ENCODE measurements around the gene CLK1.

The CLK1 gene

DNA sequence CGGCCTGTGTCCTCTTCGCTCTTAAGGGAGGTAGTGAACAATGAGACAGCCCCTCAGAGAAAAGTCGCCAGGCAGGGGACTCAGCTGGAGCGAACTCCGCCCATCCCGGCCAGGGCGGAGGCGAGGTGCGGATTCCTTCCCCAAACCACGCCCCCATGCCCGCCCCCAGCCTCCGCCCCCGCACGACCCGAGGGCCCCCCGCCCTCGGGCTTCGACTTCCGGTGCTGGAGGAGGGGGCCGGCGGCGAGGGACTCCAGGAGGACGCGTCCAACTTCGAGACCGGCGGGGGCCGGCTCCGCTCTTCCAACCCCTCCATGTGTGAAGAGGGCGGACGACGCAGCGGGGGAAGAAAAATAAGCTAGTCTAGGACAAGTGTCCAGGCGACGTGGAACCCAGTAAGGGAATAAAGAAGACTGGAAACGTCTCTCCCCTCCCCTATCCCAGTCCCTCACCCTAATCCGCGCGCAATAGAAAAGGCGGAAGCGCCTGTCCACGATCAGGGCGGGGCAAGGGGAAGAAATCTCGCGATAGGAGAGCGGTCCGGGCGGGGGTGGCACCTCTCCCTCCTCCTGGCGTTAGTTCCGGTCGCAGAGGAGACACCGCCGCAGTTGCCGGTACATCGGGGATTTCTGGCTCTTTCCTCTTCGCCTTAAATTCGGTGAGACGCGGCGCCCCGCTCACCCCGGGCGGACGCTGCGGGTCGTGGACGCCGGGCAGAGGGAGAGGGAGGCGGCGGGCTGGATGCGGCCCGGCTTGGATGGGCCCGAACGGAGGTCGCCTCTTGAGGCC is 52.9 kb downstream of the CLK1 start, which contains the start of gene BZW1:
Gene BZW1, plus strand, starts transcription at position 578 of the 789 bp plus-strand sequence. CDS start 1,308 bp downstream, outside the sequence.
- DNase-seq (ENCODE audit: low spot score): peak; percentile 99

DNA sequence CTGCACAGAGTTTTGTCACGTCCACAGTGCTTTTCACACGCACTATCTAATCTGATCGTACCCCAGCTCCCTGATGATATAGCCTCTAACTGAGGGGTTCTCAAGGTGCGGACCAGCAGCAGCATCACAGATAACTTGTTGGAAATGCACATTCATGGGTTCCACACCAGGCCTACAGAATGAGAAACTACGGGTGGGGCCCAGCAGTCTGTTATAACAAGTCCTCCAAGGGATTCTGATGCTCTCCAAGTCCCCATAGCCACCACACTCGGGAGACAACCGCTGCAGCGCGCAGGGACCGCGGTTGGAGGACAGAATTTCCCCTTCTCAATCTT is 53.5 kb downstream of the CLK1 start:
- no peak for DNase-seq (ENCODE audit: low spot score)

DNA sequence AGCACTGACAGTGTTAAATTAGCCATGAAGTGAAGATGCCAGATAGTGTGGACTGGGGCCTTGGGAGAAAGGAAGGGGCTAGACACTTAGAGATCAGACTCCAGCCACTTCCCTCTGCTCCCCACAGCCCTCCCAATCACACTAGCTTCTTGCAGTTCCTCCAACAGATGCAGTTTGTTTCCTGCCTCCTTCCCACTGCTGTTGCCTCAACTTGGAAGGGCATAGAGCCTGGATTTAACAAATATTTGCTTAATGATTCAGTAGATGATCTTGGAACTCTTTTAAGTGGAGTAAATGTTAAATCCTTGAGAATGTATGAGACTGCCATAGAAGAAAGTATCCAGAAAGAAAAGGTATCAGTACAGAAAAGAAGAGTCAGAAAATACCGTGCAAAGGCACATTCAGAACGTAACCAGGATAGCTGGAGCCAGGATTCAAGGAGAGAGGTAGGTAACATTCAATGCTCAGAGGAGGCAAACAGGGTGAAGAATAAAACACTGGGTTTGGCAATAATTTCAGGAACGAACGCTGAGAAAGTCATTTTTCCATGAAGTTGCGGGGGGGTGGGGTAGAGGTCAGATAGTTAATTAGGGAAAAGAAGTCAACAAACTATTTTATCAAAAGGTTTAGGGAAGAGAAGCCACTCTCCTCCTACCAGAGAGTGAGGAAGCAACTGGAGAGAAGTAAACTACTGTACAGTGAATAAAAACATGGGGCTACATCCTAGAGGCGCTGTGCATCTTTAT is 54.0 kb downstream of the CLK1 start:
- DNase-seq (ENCODE audit: low spot score): peak; percentile 69

- no peak for DNase-seq (ENCODE audit: low spot score)
Measured at GRCh38 chr2:200809506-200810251, 54.8 kb downstream of the CLK1 start.

All from GM03348 (cell line).